NCI-H187 treated with DMSO at 0.1 percent for 48 hours (cell line): Measurements from ENCODE around the gene ATP1A1.

Source experiments
- DNase-seq: peaks from one replicate; lab custom pipeline; 2025; lab: John Stamatoyannopoulos, UW

Gene ATP1A1

GRCh38 chr1:116345011-116345410, 28.0 kb upstream of the ATP1A1 start:
- no peak for DNase-seq

- peak; percentile 16 for DNase-seq
These were observed 27.2 kb upstream of the ATP1A1 start for GRCh38 chr1:116345843-116346242.

GRCh38 chr1:116346943-116347673, 25.9 kb upstream of the ATP1A1 start:
- DNase-seq: no peak

- no peak for DNase-seq
These were observed 25.3 kb upstream of the ATP1A1 start for GRCh38 chr1:116347696-116348095.

GRCh38 chr1:116350097-116350645, 22.9 kb upstream of the ATP1A1 start:
- no peak for DNase-seq

GRCh38 chr1:116351914-116352313, 21.1 kb upstream of the ATP1A1 start:
- no peak for DNase-seq

GRCh38 chr1:116352349-116352813, 20.7 kb upstream of the ATP1A1 start:
- no peak for DNase-seq

GRCh38 chr1:116353155-116353554, 19.9 kb upstream of the ATP1A1 start:
- no peak for DNase-seq

GRCh38 chr1:116356067-116356466, 17.0 kb upstream of the ATP1A1 start:
- DNase-seq: no peak

- DNase-seq: no peak
These were observed 16.4 kb upstream of the ATP1A1 start for GRCh38 chr1:116356673-116357072.

GRCh38 chr1:116357487-116357886, 15.6 kb upstream of the ATP1A1 start:
- no peak for DNase-seq

- DNase-seq: no peak
These were observed 13.8 kb upstream of the ATP1A1 start for GRCh38 chr1:116359060-116359830.

- no peak for DNase-seq
These were observed 13.2 kb upstream of the ATP1A1 start for GRCh38 chr1:116359871-116360270.

GRCh38 chr1:116360429-116361173, 12.4 kb upstream of the ATP1A1 start:
- DNase-seq: no peak

- DNase-seq: no peak
These were observed 11.4 kb upstream of the ATP1A1 start for GRCh38 chr1:116361648-116362047.

- DNase-seq: no peak
These were observed 11.0 kb upstream of the ATP1A1 start for GRCh38 chr1:116362050-116362449.

- DNase-seq: no peak
These were observed 7.7 kb upstream of the ATP1A1 start for GRCh38 chr1:116365353-116365780.

- no peak for DNase-seq
These were observed 7.2 kb upstream of the ATP1A1 start for GRCh38 chr1:116365857-116366256.

GRCh38 chr1:116367256-116367945, 5.6 kb upstream of the ATP1A1 start:
- no peak for DNase-seq

GRCh38 chr1:116368241-116368640, 4.8 kb upstream of the ATP1A1 start:
- no peak for DNase-seq

GRCh38 chr1:116370181-116370580, 2.9 kb upstream of the ATP1A1 start:
- DNase-seq: no peak

- no peak for DNase-seq
These were observed 1.3 kb upstream of the ATP1A1 start for GRCh38 chr1:116371752-116372151.
